ENCODE results near the gene RASSF1. TPM values are rescaled to one million over a fixed set of nuclear protein-coding genes. Genes with fewer than 3 reads are reported as not detected.

Gene RASSF1
- total and polyA plus RNA-seq, 2 of the 13 experiments (the other 11 are each of a cell fraction or from before 2014, with no cell fraction given) = 10.2 to 27.5 TPM

DNA sequence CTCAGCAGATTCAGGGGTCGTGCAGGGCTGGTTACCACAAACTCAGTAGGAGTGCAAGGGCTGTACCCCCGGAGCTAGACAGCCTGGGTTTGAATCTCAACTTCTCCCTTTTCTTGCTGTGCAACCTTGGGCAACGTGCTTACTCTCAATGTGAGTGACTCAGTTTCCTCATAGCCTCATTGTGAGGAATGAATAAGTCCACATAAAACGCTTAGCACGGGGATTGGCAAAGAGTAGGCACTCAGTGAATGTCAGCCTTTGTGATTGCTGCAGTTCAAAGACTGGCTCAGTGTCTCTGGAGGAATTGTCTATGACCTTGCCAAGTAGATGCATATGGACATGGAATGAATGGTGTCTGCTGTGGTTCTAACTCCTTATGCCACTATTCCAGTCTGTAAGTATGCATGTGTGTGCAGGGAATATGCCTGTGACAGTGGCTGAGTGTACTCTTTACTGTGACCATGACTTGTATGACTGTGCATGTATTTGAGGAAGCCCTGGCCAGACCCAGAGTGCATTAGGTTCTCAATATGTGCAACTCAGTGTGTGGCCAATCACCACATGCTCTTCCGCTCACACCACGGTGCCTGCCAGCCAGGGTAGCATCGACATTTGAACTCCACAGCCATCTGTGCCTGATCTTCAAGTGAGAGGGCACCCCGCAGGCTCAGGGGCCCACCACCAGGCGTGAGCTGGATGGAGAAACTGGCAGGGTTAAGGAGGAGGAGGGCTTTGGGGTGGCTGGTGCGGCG, 40.5 kb downstream of the RASSF1 start (continued):
- TF ChIP-seq ZNF782 (CRISPR knock-in tag; IDR thresholded peaks at IDR 0.05; ENCODE audit: borderline replicate concordance) = 0 out of 2 replicates have a peak, but pooled peaks have one; percentile 5
- 0 out of 2 replicates have a peak, but pooled peaks have one; percentile 15 for TF ChIP-seq ZFP90 (CRISPR knock-in tag; IDR thresholded peaks at IDR 0.05; ENCODE audit: borderline replicate concordance)
- TF ChIP-seq, protein P1, sequence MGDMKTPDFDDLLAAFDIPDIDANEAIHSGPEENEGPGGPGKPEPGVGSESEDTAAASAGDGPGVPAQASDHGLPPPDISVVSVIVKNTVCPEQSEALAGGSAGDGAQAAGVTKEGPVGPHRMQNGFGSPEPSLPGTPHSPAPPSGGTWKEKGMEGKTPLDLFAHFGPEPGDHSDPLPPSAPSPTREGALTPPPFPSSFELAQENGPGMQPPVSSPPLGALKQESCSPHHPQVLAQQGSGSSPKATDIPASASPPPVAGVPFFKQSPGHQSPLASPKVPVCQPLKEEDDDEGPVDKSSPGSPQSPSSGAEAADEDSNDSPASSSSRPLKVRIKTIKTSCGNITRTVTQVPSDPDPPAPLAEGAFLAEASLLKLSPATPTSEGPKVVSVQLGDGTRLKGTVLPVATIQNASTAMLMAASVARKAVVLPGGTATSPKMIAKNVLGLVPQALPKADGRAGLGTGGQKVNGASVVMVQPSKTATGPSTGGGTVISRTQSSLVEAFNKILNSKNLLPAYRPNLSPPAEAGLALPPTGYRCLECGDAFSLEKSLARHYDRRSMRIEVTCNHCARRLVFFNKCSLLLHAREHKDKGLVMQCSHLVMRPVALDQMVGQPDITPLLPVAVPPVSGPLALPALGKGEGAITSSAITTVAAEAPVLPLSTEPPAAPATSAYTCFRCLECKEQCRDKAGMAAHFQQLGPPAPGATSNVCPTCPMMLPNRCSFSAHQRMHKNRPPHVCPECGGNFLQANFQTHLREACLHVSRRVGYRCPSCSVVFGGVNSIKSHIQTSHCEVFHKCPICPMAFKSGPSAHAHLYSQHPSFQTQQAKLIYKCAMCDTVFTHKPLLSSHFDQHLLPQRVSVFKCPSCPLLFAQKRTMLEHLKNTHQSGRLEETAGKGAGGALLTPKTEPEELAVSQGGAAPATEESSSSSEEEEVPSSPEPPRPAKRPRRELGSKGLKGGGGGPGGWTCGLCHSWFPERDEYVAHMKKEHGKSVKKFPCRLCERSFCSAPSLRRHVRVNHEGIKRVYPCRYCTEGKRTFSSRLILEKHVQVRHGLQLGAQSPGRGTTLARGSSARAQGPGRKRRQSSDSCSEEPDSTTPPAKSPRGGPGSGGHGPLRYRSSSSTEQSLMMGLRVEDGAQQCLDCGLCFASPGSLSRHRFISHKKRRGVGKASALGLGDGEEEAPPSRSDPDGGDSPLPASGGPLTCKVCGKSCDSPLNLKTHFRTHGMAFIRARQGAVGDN (CRISPR knock-in tag; IDR thresholded peaks at IDR 0.05) = peak; percentile 86
- TF ChIP-seq ATF1 (CRISPR knock-in tag; IDR thresholded peaks at IDR 0.05) = peak; percentile 18; the same call in 1 of the 2 replicates
- no peak for TF ChIP-seq ZNF766 (CRISPR knock-in tag; IDR thresholded peaks at IDR 0.05; ENCODE audit: borderline replicate concordance)
- 0 out of 2 replicates have a peak, but pooled peaks have one; percentile 30 for TF ChIP-seq ZNF430 (CRISPR knock-in tag; IDR thresholded peaks at IDR 0.05)
- TF ChIP-seq ZC3H4 (CRISPR knock-in tag; IDR thresholded peaks at IDR 0.05; ENCODE audit: borderline replicate concordance) = peak; percentile 56; the same call in 1 of the 2 replicates
- TF ChIP-seq ZFP41 (CRISPR knock-in tag; IDR thresholded peaks at IDR 0.05; ENCODE audit: borderline replicate concordance) = no peak
- TF ChIP-seq, protein P2, sequence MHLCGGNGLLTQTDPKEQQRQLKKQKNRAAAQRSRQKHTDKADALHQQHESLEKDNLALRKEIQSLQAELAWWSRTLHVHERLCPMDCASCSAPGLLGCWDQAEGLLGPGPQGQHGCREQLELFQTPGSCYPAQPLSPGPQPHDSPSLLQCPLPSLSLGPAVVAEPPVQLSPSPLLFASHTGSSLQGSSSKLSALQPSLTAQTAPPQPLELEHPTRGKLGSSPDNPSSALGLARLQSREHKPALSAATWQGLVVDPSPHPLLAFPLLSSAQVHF (CRISPR knock-in tag; IDR thresholded peaks at IDR 0.05) = 0 out of 2 replicates have a peak, but pooled peaks have one; percentile 38
- TF ChIP-seq DBP (CRISPR knock-in tag; IDR thresholded peaks at IDR 0.05; ENCODE audit: not compliant biosample characterization) = no peak
- TF ChIP-seq ZBTB38 (CRISPR knock-in tag; IDR thresholded peaks at IDR 0.05) = peak; percentile 96
- TF ChIP-seq, protein P3, sequence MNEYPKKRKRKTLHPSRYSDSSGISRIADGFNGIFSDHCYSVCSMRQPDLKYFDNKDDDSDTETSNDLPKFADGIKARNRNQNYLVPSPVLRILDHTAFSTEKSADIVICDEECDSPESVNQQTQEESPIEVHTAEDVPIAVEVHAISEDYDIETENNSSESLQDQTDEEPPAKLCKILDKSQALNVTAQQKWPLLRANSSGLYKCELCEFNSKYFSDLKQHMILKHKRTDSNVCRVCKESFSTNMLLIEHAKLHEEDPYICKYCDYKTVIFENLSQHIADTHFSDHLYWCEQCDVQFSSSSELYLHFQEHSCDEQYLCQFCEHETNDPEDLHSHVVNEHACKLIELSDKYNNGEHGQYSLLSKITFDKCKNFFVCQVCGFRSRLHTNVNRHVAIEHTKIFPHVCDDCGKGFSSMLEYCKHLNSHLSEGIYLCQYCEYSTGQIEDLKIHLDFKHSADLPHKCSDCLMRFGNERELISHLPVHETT (CRISPR knock-in tag; conservative IDR thresholded peaks at IDR 0.05) = no peak
- no peak for TF ChIP-seq HMG20B (CRISPR knock-in tag; conservative IDR thresholded peaks at IDR 0.05)
- peak; percentile 2; the same call in 1 of the 2 replicates for TF ChIP-seq FOXP4 (CRISPR knock-in tag; IDR thresholded peaks at IDR 0.05)
- no peak for TF ChIP-seq ZNF136 (CRISPR knock-in tag; IDR thresholded peaks at IDR 0.05; ENCODE audit: low read depth)
- 0 out of 2 replicates have a peak, but pooled peaks have one; percentile 7 for TF ChIP-seq RFXAP (CRISPR knock-in tag; IDR thresholded peaks at IDR 0.05; ENCODE audit: borderline replicate concordance)
- no peak for TF ChIP-seq MLLT10 (CRISPR knock-in tag; IDR thresholded peaks at IDR 0.05)
- 0 out of 2 replicates have a peak, but pooled peaks have one; percentile 56 for TF ChIP-seq ZNF256 (CRISPR knock-in tag; conservative IDR thresholded peaks at IDR 0.05)
- peak; percentile 15; the same call in 1 of the 2 replicates for TF ChIP-seq ZNF557 (CRISPR knock-in tag; IDR thresholded peaks at IDR 0.05)
